ENCODE measurements around the gene MICOS13.
"Not testable (repeated sequence)": the region's sequence is repeated elsewhere in the genome, so short reads cannot be mapped to it uniquely, and the experiment has no call there.

Gene MICOS13

GRCh38 chr19:5680437-5681368 lies at the start of gene MICOS13, which contains the start of gene HSD11B1L:
TSS of gene MICOS13 (minus strand) at chr19:5680516. CDS start at chr19:5680486, 30 bp downstream.
TSS of gene HSD11B1L (plus strand) at chr19:5681027. CDS start at chr19:5684833, 3,806 bp downstream.
- DNase-seq (ENCODE audit: low spot score), result peak; percentile 97

DNA sequence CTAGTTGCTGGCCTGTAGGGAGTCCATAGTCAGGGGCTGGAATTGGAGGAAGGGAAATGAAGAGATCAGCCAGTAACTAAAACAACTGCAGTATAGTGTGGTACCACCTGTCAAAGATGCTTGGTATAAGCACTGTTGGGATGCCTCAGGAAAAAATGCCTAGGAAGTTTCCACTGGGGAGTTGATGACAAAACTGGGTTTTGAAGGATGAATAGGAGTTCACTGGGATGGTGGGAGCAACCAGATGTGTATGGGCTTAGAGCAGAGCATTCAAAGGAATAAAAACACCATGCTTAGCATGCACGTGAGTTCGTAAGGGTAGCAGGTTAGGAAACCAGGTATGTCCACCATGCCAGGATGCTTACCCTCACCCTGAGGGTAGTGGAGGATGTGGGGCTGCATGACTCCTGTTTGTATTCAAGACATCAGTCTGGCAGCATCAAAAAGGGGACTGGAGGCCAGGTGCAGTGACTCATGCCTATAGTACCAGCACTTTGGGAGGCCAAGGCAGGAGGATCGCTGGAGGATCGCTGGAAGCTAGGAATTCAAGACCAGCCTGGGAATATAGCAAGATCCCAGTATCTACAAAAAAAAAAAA lies 47.2 kb upstream of the MICOS13 start:
- no peak for DNase-seq (ENCODE audit: low spot score)

DNA sequence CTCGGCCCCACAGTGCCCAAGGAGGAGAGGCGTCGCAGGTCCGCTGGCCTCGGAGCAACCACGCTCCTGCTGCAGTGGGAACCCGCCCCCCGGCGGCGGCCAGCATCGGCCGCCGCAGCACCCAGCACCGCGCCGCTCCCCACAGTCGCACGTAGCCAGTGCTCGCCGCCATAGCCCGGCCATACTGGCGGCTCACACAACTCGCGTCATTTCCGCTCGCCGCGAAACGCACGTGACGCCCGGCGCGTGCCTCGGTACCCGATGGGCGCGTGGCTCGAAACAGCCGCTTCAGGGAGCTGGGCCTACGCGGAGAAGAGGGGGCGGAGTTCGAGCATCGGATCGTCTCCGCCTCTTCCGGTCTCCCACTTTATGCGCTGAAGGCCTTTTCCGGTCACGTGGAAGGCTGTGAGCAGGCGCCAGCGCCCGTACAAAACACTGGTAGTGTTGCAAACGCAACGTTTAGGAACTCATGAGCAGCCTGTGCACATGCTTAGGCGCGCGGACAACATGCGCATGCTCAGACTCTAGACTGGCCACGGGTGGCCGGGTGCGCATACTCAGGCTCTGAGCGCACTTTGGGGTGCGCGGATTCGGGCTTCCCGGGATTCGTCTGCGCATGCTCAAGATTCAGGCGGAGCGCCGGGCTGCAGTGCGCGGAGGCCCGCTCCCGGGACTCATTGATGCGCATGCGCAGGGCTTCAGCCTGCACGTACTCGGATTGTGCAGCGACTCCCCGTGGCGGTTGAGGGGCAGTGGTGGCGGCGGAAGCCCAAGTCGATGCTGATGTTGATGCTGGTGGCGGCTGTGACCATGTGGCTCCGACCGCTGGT lies 39.9 kb upstream of the MICOS13 start, which contains the start of the genes CATSPERD and LONP1:
CATSPERD (plus strand) TSS at position 677 of the 830 bp plus-strand sequence; CDS start at position 778, 101 bp downstream.
LONP1 (minus strand) TSS at position 186 of the 830 bp plus-strand sequence; CDS start at position 172, 14 bp downstream.
- peak; percentile 100 for DNase-seq (ENCODE audit: low spot score)

DNA sequence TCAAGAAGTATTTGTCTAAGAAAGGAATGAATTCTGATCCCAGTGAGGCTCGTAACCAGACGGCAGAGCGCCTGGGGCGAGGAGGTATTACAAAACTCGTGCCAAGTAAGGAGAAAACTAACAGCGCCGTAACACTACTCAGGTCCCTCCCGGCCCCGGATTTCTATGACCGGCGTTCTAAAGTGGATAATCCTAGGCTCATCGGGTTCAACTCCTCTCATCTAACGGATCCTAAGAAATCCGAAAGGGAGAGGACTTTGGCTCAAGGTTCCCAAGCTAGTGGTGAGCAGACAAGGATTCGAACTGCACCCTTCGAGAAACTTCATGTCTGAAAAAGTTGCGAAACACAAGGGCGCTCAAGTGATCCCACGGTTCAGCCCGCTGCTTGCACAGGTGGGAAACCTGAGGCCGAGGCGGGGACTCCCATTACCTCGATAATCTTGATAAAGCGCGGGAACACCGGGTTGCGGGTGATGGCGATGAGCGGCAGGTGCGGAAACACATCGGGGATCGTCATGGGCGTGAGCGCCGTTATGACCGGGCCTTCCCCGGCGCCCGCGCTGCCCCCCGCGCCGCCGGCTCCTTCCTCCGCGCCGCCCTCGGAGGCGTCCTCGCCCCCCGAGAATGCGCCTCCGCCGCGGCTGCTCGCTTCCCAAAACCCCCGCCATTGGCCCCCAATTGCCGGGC lies 39.1 kb upstream of the MICOS13 start:
- DNase-seq (ENCODE audit: low spot score), result no peak

GRCh38 chr19:5718579-5719273 lies 38.4 kb upstream of the MICOS13 start:
- peak; percentile 79 for DNase-seq (ENCODE audit: low spot score)

GRCh38 chr19:5718037-5718578 lies 37.8 kb upstream of the MICOS13 start:
- DNase-seq (ENCODE audit: low spot score), result no peak

- no peak for DNase-seq (ENCODE audit: low spot score)
Observed at GRCh38 chr19:5717215-5717935, 37.1 kb upstream of the MICOS13 start.

DNA sequence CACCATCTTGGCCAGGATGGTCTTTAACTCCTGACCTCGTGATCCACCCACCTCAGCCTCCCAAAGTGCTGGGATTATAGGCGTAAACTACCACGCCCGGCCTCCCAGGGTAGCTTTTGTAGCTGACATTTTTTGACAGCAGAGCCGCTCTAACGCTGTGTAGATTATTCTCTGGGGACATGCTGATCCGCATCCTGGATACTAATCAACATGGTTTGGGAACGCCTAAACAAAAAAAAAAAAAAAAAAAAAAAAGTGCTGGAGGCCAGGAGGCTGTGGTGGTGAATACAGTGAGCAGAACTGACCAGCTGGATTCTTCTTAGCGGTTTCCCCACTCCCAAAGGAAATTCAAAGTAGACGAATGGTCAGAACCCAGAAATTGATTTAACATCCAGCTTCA lies 34.5 kb upstream of the MICOS13 start:
- DNase-seq (ENCODE audit: low spot score), result no peak

DNA sequence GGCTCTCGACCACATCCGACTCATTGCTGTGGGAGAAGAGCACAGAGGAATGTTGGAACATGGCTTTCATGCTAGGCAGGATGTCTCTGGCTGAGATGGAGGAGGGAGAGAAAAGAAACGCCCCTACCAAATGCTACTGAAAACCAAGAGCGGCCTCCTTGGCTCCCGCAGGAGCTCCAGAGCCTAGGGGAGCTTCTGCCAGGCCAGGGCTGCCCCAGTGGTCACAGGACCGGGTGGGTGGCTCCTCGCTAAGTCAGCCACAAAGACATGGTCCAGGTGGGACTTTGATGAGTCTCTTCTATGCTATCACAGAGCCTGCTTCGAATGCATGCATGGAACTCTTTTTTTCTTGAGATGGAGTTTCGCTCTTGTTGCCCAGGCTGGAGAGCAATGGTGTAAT lies 32.9 kb upstream of the MICOS13 start:
- no peak for DNase-seq (ENCODE audit: low spot score)

DNA sequence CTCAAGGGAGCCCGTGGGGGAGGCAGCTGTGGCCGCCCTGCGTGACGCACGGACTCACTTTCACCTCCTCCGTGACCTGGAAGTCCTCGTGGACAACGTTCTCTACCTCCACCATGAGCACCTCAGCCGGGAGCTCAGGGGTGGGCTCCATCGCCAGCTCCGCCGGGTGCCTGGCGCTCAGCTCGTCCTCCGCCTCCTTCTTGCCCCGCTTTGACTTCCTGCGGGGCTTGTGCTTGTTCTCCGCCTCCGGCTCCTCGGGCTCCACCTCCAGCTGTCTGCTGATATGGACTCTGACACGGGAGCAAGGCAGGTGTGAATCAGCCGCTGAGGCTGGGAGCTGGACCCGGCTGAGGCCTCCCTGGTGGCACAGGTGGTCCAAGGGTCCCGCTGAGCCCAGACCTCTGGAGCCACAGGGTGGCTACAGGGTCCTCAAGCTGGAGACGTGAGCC lies 31.4 kb upstream of the MICOS13 start:
- DNase-seq (ENCODE audit: low spot score), result no peak

DNA sequence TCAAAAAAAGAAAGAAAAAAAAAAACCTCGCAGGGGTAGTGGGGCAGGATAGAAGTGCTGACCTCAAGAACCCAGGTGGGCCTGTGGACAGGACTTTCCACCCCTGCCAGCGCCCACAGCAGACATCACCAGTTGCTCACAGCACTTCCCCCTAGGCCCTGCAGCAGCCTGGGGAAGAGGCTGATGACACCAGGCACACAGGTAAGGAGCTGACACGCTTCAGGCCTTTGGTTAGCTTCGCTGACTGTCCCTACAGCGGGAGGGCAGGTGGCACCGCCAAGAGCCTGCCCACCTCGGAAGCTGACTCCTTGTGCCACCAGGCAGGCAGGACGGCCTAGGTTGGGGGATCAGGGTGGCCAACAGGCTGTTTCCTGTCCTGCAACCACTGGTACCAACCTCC lies 30.7 kb upstream of the MICOS13 start:
- no peak for DNase-seq (ENCODE audit: low spot score)

- DNase-seq (ENCODE audit: low spot score), result no peak
Observed at GRCh38 chr19:5707576-5708575, 27.6 kb upstream of the MICOS13 start.

DNA sequence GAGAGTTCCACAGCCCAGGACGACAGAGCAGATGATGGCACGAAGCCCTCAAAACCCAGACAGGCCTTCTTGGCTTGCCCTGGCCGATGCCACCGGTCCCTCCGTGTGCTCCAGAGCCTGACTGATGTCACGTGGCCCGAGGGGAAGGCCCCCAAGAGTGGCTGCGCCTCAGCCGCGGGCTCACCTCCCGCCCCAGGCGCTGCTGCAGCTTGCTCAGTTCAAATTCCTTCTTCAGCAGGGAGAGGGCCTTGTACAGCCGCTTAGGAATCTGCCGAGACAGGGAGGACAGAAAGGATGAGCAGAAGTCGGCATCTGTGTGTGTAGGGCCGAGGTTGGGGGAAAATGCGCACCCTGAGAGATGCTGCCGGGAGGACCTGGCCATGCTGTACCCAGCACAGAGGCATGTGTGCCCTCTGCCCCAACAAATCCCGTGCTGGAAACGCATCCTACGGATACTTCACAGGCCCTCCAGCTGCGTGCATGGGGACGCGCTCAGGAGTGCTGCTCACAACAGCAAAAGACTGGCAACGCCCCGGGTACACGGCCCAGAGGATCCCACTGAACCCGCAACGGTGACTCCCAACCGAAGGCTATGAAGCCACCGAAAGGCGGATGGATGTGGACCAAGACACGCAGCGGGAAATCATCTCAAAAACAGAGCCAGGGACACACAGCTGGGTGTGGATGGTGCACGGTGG lies 26.7 kb upstream of the MICOS13 start:
- DNase-seq (ENCODE audit: low spot score), result no peak

- no peak for DNase-seq (ENCODE audit: low spot score)
Observed at GRCh38 chr19:5705552-5705951, 25.2 kb upstream of the MICOS13 start.

DNA sequence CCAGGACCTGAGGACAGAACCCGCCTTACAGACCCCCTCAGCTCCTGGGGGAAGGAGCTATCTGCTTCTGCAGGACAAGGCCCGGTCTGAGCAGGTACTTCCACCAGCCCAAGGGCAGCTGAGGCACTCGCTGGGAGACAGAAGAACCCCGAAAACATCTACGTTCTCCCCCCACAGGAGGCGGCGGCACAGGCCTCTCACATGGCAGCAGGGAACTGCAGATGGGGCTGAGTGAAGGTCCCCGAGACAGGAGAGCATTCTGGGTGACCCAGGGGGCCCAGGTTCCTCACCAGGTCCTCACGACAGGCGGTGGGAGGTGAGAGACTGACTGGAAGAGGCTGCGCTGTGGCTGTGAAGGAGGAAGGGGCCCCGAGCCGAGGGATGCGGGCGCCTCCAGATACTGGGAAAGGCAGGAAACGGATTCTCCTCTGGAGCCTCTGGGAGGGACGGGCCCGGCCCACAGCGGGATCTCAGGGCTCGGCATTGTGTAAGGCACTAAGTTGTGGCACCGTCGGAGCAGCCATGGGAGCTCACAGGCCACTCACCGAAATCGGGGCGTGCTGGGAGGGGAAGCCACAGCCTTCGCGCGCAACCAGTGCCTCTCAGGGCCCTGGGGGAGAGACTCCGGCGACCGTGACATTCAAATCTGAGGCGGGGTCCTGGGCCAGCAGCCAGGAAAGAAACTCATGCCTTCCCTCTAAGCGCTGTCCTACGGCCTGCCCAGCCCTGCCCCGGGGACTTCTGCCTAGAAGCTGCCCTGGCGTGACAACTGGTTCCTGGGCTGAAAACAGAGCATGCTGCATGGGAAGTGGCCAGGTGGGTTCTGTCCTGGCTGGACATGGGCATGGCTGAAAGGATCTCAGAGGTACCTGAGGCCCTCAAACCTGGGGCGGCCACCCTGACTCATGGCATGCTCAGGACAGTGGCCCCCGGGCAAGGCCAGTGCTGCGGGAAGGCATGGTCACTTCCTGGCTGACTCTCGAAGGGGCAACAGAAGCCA lies 23.8 kb upstream of the MICOS13 start:
- DNase-seq (ENCODE audit: low spot score), result no peak

DNA sequence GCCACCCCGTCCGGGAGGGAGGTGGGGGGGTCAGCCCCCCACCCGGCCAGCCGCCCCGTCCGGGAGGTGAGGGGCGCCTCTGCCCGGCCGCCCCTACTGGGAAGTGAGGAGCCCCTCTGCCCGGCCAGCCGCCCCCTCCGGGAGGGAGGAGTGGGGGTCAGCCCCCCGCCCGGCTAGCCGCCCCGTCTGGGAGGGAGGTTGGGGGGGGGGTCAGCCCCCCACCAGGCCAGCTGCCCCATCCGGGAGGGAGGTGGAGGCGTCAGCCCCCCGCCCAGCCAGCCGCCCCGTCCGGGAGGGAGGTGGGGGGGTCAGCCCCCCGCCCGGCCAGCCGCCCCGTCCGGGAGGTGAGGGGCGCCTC lies 21.7 kb upstream of the MICOS13 start:
- not testable (repeated sequence) for DNase-seq (ENCODE audit: low spot score)

Data from GM03348 (cell line).